GM19239 (cell line): ENCODE measurements around the gene TTC33.
"Not testable (repeated sequence)": the region's sequence is repeated elsewhere in the genome, so short reads cannot be mapped to it uniquely, and the experiment has no call there.

Experiments
- DNase-seq: peaks from one replicate; pipeline ENCODE4 v3.0.0; 2011; ENCODE audit warnings: low spot score; ENCODE audit not compliant: insufficient read length
- FAIRE-seq: peaks from 2 replicates; lab custom pipeline; 2011; peaks lifted over from hg19 to GRCh38; lab: Jason Lieb, UNC

TTC33 gene

DNA sequence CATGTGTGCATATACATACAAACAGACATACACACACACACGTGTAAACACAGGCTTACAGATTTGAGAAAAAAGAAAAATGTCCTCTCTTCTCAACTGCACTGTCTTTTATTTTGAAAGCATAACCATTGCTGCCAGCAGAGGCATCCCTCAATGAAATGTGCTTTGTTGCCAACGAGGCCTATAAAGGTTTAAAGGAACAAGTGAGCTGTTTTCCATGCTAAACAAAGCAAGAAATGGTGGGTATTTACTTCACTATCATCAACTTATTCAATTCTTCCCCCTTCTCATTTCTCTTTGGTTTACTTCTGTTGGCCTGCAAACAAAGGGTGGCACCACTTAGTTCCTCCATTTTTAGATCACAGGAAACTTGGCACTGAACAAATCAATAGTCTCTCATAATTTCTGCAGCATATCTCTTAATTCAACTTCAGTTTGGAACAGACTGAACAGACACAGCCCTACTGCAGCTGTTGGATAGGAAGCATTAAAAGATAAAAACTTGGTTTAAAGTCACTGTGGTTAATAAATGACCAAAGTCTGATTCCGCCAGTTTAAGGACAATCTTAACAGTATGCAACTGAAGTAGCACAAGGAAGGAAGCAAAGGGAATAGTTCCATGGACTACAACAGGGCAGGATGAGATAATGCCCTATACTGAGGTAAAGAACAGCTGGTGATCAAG lies 21.7 kb downstream of the TTC33 start:
- DNase-seq (no peak), FAIRE-seq (no peak)

GRCh38 chr5:40733434-40733833 lies 22.3 kb downstream of the TTC33 start:
- FAIRE-seq = no peak
- DNase-seq = no peak

- not testable (repeated sequence) for FAIRE-seq, DNase-seq
These were observed 33.3 kb downstream of the TTC33 start for GRCh38 chr5:40722497-40722911.

DNA sequence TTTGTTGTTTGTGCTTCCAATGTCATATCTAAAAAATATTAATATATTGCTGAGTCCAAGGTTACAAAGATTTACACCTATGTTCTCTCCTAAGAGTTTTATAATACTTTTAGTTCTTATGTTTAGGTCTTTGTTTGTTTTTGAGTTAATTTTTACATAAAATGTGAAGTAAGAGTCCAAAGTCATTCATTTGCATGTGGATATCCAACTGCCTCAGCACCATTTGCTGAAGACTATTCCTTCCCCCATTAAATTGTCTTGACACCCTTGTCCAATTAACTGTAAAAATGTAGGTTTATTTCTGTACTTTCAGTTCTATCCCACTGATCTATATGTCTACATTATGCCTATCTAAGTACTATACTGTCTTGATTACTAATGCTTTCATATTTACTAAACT lies 35.7 kb downstream of the TTC33 start:
- DNase-seq (no peak), FAIRE-seq (no peak)

- FAIRE-seq = no peak
These were observed 38.5 kb downstream of the TTC33 start for GRCh38 chr5:40717281-40717680.

DNA sequence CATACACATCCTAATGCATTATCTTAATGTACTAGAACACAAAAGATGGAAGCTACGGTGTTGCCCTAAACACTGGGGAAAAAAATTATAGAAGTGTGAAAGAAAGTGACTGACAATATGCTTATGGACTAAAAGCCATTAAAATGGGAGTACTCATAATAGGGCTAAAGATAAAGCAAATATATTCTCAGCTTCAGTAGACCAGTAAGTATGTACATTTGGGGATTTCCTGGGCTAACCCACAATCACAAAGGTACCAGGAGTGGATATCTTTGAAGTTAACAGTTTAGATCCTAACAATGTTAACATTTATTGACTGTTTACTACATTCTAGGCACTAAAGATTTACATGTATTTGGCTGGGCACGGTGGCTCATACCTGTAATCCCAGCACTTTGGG lies 39.2 kb downstream of the TTC33 start:
- DNase-seq (no peak), FAIRE-seq (no peak)

More at GRCh38 chr5:40717281-40717680, 38.5 kb downstream of the TTC33 start:
- DNase-seq = no peak

DNA sequence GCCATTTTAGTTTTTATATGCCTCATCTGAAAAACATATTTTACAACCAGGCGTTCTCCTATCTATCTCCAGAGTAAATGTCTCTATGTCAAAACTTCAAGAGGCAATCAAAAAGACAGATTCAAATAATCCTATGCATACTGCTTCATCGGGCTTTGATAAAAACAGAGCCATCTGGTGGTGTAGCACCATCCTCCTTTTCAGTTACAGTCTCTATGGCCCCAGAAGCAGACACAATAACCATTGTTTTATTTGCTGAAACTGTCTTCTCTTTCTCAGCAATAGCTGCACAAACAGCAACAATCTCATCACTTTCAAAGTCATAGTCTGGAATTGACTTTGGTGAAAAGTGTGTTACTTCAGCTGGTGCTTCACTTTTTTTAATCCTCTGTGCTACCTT lies 39.8 kb downstream of the TTC33 start:
- no peak for DNase-seq
- no peak for FAIRE-seq

GRCh38 chr5:40714001-40714400 lies 41.8 kb downstream of the TTC33 start:
- FAIRE-seq (no peak), DNase-seq (no peak)

- FAIRE-seq, DNase-seq: not testable (repeated sequence)
These were observed 45.2 kb downstream of the TTC33 start for GRCh38 chr5:40710575-40710974.

DNA sequence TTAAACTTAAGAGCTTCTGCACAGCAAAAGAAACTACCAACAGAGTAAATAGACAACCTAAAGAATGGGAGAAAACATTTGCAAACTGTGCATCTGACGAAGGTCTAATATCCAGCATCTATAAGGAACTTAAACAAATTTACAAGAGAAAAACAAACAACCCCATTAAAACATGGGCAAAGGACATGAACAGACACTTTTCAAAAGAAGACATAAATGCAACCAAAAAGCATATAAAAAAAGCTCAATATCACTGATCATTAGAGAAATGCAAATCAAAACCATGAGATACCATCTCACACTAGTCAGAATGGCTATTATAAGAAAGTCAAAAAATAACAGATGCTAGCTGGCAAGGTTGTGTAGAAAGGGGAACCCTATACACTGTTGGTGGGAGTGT lies 50.3 kb downstream of the TTC33 start:
- not testable (repeated sequence) for FAIRE-seq

GRCh38 chr5:40702027-40702426 lies 53.7 kb downstream of the TTC33 start:
- not testable (repeated sequence) for DNase-seq, FAIRE-seq

More for the DNA sequence above, 50.3 kb downstream of the TTC33 start:
- DNase-seq = not testable (repeated sequence)

GRCh38 chr5:40700116-40700782 lies 55.5 kb downstream of the TTC33 start:
- DNase-seq = no peak
- no peak for FAIRE-seq

GRCh38 chr5:40694433-40694832 lies 61.3 kb downstream of the TTC33 start:
- DNase-seq = no peak
- FAIRE-seq = no peak

DNA sequence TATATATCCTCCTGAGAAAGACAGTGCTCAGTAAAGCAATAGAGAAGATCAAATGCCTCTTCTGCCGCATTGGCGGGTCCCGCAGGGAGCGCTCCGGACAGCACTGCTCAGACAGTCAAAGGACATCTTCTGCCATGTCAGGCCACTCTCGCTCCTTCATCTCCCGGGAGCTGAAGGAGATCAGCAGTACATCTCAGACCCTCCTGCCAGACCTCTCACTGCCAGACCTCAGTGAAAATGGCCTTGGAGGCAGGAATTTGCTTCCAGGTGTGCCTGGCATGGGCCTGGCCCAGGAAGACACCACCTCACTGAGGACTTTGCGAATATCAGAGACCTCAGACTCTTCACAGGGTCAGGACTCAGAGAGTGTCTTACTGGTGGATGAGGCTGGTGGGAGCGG lies 63.9 kb downstream of the TTC33 start:
- FAIRE-seq = no peak

GRCh38 chr5:40690267-40690666 lies 65.5 kb downstream of the TTC33 start:
- FAIRE-seq (no peak), DNase-seq (no peak)

More for the DNA sequence above, 63.9 kb downstream of the TTC33 start:
- DNase-seq = no peak

GRCh38 chr5:40689438-40689837 lies 66.3 kb downstream of the TTC33 start:
- FAIRE-seq (no peak), DNase-seq (no peak)

- FAIRE-seq = no peak
- DNase-seq = no peak
These were observed 66.8 kb downstream of the TTC33 start for GRCh38 chr5:40688996-40689395.

DNA sequence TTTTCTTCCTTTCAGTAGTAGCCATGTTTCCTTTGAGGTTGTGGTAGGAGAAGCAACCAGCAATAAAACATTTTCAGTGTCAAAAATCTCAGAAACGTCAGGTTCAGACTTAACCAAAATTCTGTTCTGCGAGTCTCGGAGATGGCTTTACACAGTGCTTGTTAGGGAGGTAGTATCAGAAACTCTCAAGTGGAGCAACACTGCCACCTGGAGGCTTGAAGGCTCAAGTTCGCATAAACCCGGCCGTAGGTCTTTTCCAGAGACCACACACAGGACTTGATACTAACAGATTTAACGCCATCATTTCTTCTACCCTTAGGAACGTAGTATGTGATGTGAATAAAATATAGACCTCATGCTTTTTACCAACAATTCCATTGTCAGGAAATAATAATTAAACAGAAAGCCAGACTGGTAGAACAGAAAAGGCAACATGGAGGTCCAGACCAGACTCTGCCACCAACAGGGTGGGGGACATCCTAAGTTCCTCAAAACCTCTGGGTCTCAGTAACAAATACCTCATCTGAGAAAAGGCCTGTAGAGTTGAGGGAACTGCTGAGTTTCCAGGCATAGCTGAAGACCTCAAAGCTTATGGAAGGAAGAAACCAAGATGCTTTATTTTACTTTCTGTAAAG lies 67.5 kb downstream of the TTC33 start:
- FAIRE-seq = peak; percentile 94

DNA sequence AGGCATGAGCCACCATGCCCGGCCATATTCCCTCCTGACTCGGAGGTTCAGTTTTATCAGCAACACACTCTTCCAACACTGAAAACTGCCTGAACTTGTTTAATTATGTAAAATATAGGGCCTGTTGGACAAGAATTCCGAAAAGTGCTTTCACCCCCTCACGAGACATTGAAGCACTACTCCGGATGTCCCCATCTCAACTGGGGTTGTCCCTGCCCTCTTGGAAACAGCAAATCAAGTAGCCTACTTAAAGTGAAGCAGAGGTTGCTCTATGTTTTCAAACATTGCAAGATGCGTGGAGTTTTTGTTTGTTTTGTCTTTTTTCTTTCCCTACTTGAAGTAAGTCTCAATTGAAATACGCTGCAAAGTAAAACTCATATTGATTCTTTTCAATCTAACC lies 68.4 kb downstream of the TTC33 start:
- FAIRE-seq (no peak), DNase-seq (no peak)

More for the DNA sequence above, 67.5 kb downstream of the TTC33 start:
- DNase-seq = no peak

DNA sequence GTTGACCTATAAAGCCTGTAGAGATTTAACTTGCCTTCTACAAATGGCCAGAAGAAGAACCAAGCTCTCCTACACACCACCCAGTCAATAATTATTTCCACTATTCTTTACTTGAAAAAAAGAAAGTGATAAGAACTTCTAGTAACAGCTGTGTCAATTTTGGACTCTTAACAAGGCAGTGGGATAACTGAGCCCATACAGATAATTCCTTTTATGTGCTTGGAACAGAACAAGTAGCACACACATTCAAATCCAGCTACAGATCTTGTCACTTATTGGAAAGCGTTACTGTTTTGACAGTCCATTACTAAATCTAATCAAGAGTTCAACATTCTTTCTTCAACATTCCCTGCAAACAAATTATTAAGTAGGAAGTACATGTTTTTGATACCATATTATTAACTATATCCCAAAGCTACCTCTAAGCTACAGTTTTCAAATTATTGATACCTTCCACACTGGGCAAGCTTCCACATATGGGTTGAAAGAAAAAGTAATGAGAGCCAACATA lies 69.7 kb downstream of the TTC33 start:
- no peak for FAIRE-seq

DNA sequence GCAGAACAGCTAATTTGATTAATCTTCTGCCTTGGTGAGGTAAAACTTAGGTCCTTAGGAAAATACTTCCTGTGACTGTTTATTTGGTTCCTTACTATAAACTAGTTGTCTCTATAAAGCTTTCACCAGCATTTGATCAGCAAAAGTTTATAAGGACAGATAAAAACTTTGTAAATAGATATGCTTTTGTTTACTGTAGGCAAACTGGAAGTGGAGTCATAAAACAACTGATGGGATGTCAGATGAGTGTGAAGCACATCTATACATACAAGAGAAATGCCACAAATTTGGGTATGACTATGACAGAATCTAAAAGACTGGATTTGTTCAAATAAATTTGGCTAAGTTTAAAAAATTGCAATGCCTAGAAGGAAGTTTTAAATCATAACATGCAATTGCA lies 70.6 kb downstream of the TTC33 start:
- DNase-seq = no peak
- no peak for FAIRE-seq

More for the DNA sequence above, 69.7 kb downstream of the TTC33 start:
- DNase-seq = no peak
